ENCODE results near the gene TMEM11. TPM values are rescaled to one million over a fixed set of nuclear protein-coding genes. Genes with fewer than 3 reads are reported as not detected.

Gene TMEM11
- total and polyA plus RNA-seq, 2 experiments from 2014 or later: 29.4 to 66.5 TPM

GRCh38 chr17:21248500-21248899, 34.5 kb upstream of the TMEM11 start:
- Histone ChIP-seq H3K27me3 (replicated peaks; ENCODE audit: insufficient read depth) (no peaks in the 10 kb centered on the region), H3K4me3 (no peak overlapping the region), H2AFZ (no peak overlapping the region), H3K9me3 (ENCODE audit: low read depth) (no peaks in the 10 kb centered on the region), H3K9me2 (ENCODE audit: insufficient read depth) (no peaks in the 10 kb centered on the region), H3K4me2 (ENCODE audit: unreplicated experiment) (no peak overlapping the region), H3F3A (ENCODE audit: insufficient read depth) (no peaks in the 10 kb centered on the region), H3K36me3 (ENCODE audit: low read depth) (no peaks in the 10 kb centered on the region), H4K20me1 (ENCODE audit: insufficient read depth) (no peaks in the 10 kb centered on the region), H3K9ac (no peak overlapping the region), H3K4me1 (ENCODE audit: insufficient read depth) (no peaks in the 10 kb centered on the region), H3K27ac (no peak overlapping the region), H3K79me2 (ENCODE audit: insufficient read depth) (0 out of 2 replicates have a peak, but pooled peaks cover 5% of the 10 kb centered on the region)
- no peak for TF ChIP-seq EZH2 (IDR thresholded peaks at IDR 0.05; ENCODE audit: insufficient read depth, poor library complexity, severe bottlenecking)
- TF ChIP-seq EZH2phosphoT487 (IDR thresholded peaks at IDR 0.05; ENCODE audit: insufficient read depth, low read depth): no peak
- no peak for DNase-seq
- WGBS, 2 experiments (ENCODE audit: low coverage in 1 of 2, low lambda C conversion rate in 2 of 2, missing lambda C conversion rate in 2 of 2): 78 to 84% methylated on average over 4 of the region's 4 CpGs
- in situ Hi-C loops (cut with MboI): no loop called here

GRCh38 chr17:21247552-21248258, 33.7 kb upstream of the TMEM11 start:
- WGBS, 2 experiments (ENCODE audit: low coverage in 1 of 2, low lambda C conversion rate in 2 of 2, missing lambda C conversion rate in 2 of 2): 73 to 74% methylated on average over 12 of the region's 12 CpGs

GRCh38 chr17:21246698-21247097, 32.7 kb upstream of the TMEM11 start:
- Histone ChIP-seq H3K79me2 (ENCODE audit: insufficient read depth) (0 out of 2 replicates have a peak, but pooled peaks cover under 1% of the 10 kb centered on the region), H3K4me2 (ENCODE audit: unreplicated experiment) (no peak overlapping the region), H3K9me2 (ENCODE audit: insufficient read depth) (no peaks in the 10 kb centered on the region), H3K27ac (no peak overlapping the region), H3K9me3 (ENCODE audit: low read depth) (no peaks in the 10 kb centered on the region), H3K9ac (no peak overlapping the region), H3K27me3 (replicated peaks; ENCODE audit: insufficient read depth) (no peaks in the 10 kb centered on the region), H3K4me1 (ENCODE audit: insufficient read depth) (no peaks in the 10 kb centered on the region), H4K20me1 (ENCODE audit: insufficient read depth) (no peaks in the 10 kb centered on the region), H2AFZ (no peak overlapping the region), H3K4me3 (no peak overlapping the region), H3K36me3 (ENCODE audit: low read depth) (no peaks in the 10 kb centered on the region), H3F3A (ENCODE audit: insufficient read depth) (no peaks in the 10 kb centered on the region)
- in situ Hi-C loops (cut with MboI): no loop called here
- 83 to 84% methylated on average over 3 to 4 of the region's 4 CpGs for WGBS, 2 experiments (ENCODE audit: low coverage in 1 of 2, low lambda C conversion rate in 2 of 2, missing lambda C conversion rate in 2 of 2)
- TF ChIP-seq EZH2 (IDR thresholded peaks at IDR 0.05; ENCODE audit: insufficient read depth, poor library complexity, severe bottlenecking) (no peak), EZH2phosphoT487 (IDR thresholded peaks at IDR 0.05; ENCODE audit: insufficient read depth, low read depth) (no peak)
- no peak for DNase-seq

More at GRCh38 chr17:21247552-21248258, 33.7 kb upstream of the TMEM11 start:
- Histone ChIP-seq H3K36me3 (ENCODE audit: low read depth) (no peaks in the 10 kb centered on the region), H3F3A (ENCODE audit: insufficient read depth) (no peaks in the 10 kb centered on the region), H3K79me2 (ENCODE audit: insufficient read depth) (0 out of 2 replicates have a peak, but pooled peaks cover 5% of the 10 kb centered on the region), H4K20me1 (ENCODE audit: insufficient read depth) (no peaks in the 10 kb centered on the region), H3K9me3 (ENCODE audit: low read depth) (no peaks in the 10 kb centered on the region), H3K4me2 (ENCODE audit: unreplicated experiment) (no peak overlapping the region), H3K27me3 (replicated peaks; ENCODE audit: insufficient read depth) (no peaks in the 10 kb centered on the region), H3K27ac (no peak overlapping the region), H3K9me2 (ENCODE audit: insufficient read depth) (no peaks in the 10 kb centered on the region), H2AFZ (no peak overlapping the region), H3K9ac (no peak overlapping the region), H3K4me1 (ENCODE audit: insufficient read depth) (no peaks in the 10 kb centered on the region), H3K4me3 (no peak overlapping the region)
- in situ Hi-C loops (cut with MboI): no loop called here
- DNase-seq: no peak
- TF ChIP-seq EZH2phosphoT487 (IDR thresholded peaks at IDR 0.05; ENCODE audit: insufficient read depth, low read depth): no peak
- TF ChIP-seq EZH2 (IDR thresholded peaks at IDR 0.05; ENCODE audit: insufficient read depth, poor library complexity, severe bottlenecking): no peak

GRCh38 chr17:21245639-21246084, 31.7 kb upstream of the TMEM11 start:
- Histone ChIP-seq H3K4me3 (no peak overlapping the region), H4K20me1 (ENCODE audit: insufficient read depth) (no peaks in the 10 kb centered on the region), H3K4me1 (ENCODE audit: insufficient read depth) (no peaks in the 10 kb centered on the region), H3K36me3 (ENCODE audit: low read depth) (no peaks in the 10 kb centered on the region), H3K27me3 (replicated peaks; ENCODE audit: insufficient read depth) (no peaks in the 10 kb centered on the region), H3F3A (ENCODE audit: insufficient read depth) (no peaks in the 10 kb centered on the region), H3K4me2 (ENCODE audit: unreplicated experiment) (no peak overlapping the region), H3K79me2 (ENCODE audit: insufficient read depth) (no peaks in the 10 kb centered on the region), H2AFZ (no peak overlapping the region), H3K9ac (no peak overlapping the region), H3K9me3 (ENCODE audit: low read depth) (no peaks in the 10 kb centered on the region), H3K9me2 (ENCODE audit: insufficient read depth) (no peaks in the 10 kb centered on the region), H3K27ac (no peak overlapping the region)
- 79 to 82% methylated on average over 5 to 9 of the region's 9 CpGs for WGBS, 2 experiments (ENCODE audit: low coverage in 1 of 2, low lambda C conversion rate in 2 of 2, missing lambda C conversion rate in 2 of 2)
- TF ChIP-seq EZH2phosphoT487 (IDR thresholded peaks at IDR 0.05; ENCODE audit: insufficient read depth, low read depth) (no peak), EZH2 (IDR thresholded peaks at IDR 0.05; ENCODE audit: insufficient read depth, poor library complexity, severe bottlenecking) (no peak)
- in situ Hi-C loops (cut with MboI): no loop called here
- DNase-seq: no peak

Measured in GM23248 (cell line).